ENCODE measurements around the gene DHH.
"Not testable (repeated sequence)": the region's sequence is repeated elsewhere in the genome, so short reads cannot be mapped to it uniquely, and the experiment has no call there.

Gene DHH

GRCh38 chr12:49130151-49131050, 35.8 kb upstream of the DHH start:
- Histone ChIP-seq H3K36me3 (ENCODE audit: control insufficient read depth, insufficient read depth, low read length, severe bottlenecking) (peaks cover 28% of the 10 kb centered on the region), H3K9ac (ENCODE audit: low read length) (peak overlapping the region; percentile 97), H3K4me1 (ENCODE audit: control insufficient read depth, insufficient read depth, low read length) (peaks cover 33% of the 10 kb centered on the region), H3K9me3 (ENCODE audit: control insufficient read depth, low read length) (no peaks in the 10 kb centered on the region), H3K4me3 (ENCODE audit: low read length) (peak overlapping the region; percentile 99), H3K27me3 (replicated peaks; ENCODE audit: control insufficient read depth, insufficient read depth, low read length) (no peaks in the 10 kb centered on the region)
- DNase-seq (ENCODE audit: low read depth), result peak; percentile 97

GRCh38 chr12:49129332-49130150, 34.9 kb upstream of the DHH start:
- Histone ChIP-seq H3K9me3 (ENCODE audit: control insufficient read depth, low read length) (no peaks in the 10 kb centered on the region), H3K9ac (ENCODE audit: low read length) (peak overlapping the region; percentile 97), H3K4me3 (ENCODE audit: low read length) (peak overlapping the region; percentile 99), H3K27me3 (replicated peaks; ENCODE audit: control insufficient read depth, insufficient read depth, low read length) (no peaks in the 10 kb centered on the region), H3K4me1 (ENCODE audit: control insufficient read depth, insufficient read depth, low read length) (peaks cover 33% of the 10 kb centered on the region), H3K36me3 (ENCODE audit: control insufficient read depth, insufficient read depth, low read length, severe bottlenecking) (peaks cover 28% of the 10 kb centered on the region)
- no peak for DNase-seq (ENCODE audit: low read depth)

GRCh38 chr12:49127971-49128370, 33.4 kb upstream of the DHH start:
- not testable (repeated sequence) for H3K4me3 ChIP-seq (ENCODE audit: low read length); DNase-seq (ENCODE audit: low read depth)

GRCh38 chr12:49126852-49127763, 32.5 kb upstream of the DHH start:
- no peak for DNase-seq (ENCODE audit: low read depth)
- H3K36me3 ChIP-seq (ENCODE audit: control insufficient read depth, insufficient read depth, low read length, severe bottlenecking), result peaks cover 28% of the 10 kb centered on the region
- no peak overlapping the region for H3K9ac ChIP-seq (ENCODE audit: low read length)
- H3K9me3 ChIP-seq (ENCODE audit: control insufficient read depth, low read length), result no peaks in the 10 kb centered on the region
- peaks cover 17% of the 10 kb centered on the region for H3K4me1 ChIP-seq (ENCODE audit: control insufficient read depth, insufficient read depth, low read length)
- no peaks in the 10 kb centered on the region for H3K27me3 ChIP-seq (replicated peaks; ENCODE audit: control insufficient read depth, insufficient read depth, low read length)
- no peak overlapping the region for H3K4me3 ChIP-seq (ENCODE audit: low read length)

More at GRCh38 chr12:49127971-49128370, 33.4 kb upstream of the DHH start:
- H3K27me3 ChIP-seq (replicated peaks; ENCODE audit: control insufficient read depth, insufficient read depth, low read length); H3K9me3 ChIP-seq (ENCODE audit: control insufficient read depth, low read length); H3K9ac ChIP-seq (ENCODE audit: low read length): not testable (repeated sequence)
- Histone ChIP-seq H3K36me3 (ENCODE audit: control insufficient read depth, insufficient read depth, low read length, severe bottlenecking) (peaks cover 28% of the 10 kb centered on the region), H3K4me1 (ENCODE audit: control insufficient read depth, insufficient read depth, low read length) (peaks cover 23% of the 10 kb centered on the region)

DNA sequence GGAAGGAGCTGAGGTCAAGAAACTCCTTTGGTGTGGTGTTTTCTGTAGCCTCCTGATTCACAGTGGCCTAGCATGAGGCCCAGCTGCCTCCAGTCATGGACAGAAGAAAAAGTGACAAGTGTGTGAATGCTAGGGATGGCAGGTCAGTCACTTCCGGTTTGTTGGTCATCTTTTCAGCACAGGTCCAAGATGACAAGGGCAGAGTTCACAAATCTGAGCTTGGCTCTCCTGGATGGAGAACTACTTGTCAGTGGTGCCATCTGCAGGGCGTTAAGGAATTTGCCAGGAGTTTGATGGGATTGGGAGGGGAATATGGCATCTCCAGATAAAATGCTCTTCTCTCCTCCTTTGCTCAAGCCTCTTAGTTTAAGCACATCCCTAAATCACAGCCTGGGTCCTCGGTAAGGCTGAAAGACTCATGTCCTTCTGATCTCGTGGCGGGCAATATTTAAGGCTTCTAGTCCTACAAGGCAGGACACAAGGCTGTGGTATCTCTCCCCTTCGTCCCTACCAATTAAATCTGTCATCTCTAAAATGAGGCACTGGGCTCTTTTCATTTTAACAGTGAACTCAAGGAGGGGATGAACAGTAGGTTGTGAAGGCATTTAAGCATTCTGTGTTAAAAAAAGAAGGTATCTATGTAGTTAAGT, 26.6 kb upstream of the DHH start:
- DNase-seq (ENCODE audit: low read depth), result peak; percentile 82
- H3K27me3 ChIP-seq (replicated peaks; ENCODE audit: control insufficient read depth, insufficient read depth, low read length), result no peaks in the 10 kb centered on the region
- no peaks in the 10 kb centered on the region for H3K36me3 ChIP-seq (ENCODE audit: control insufficient read depth, insufficient read depth, low read length, severe bottlenecking)

GRCh38 chr12:49111206-49111605, 16.6 kb upstream of the DHH start:
- no peaks in the 10 kb centered on the region for H3K9me3 ChIP-seq (ENCODE audit: control insufficient read depth, low read length)
- peak overlapping the region; percentile 99 for H3K9ac ChIP-seq (ENCODE audit: low read length)
- peaks cover 20% of the 10 kb centered on the region for H3K4me1 ChIP-seq (ENCODE audit: control insufficient read depth, insufficient read depth, low read length)
- H3K27me3 ChIP-seq (replicated peaks; ENCODE audit: control insufficient read depth, insufficient read depth, low read length), result no peaks in the 10 kb centered on the region
- DNase-seq (ENCODE audit: low read depth), result no peak
- peaks cover 7% of the 10 kb centered on the region for H3K36me3 ChIP-seq (ENCODE audit: control insufficient read depth, insufficient read depth, low read length, severe bottlenecking)
- H3K4me3 ChIP-seq (ENCODE audit: low read length), result peak overlapping the region; percentile 97

More for the DNA sequence above, 26.6 kb upstream of the DHH start:
- Histone ChIP-seq H3K4me1 (ENCODE audit: control insufficient read depth, insufficient read depth, low read length) (no peaks in the 10 kb centered on the region), H3K9ac (ENCODE audit: low read length) (no peak overlapping the region), H3K9me3 (ENCODE audit: control insufficient read depth, low read length) (no peaks in the 10 kb centered on the region), H3K4me3 (ENCODE audit: low read length) (no peak overlapping the region)

DNA sequence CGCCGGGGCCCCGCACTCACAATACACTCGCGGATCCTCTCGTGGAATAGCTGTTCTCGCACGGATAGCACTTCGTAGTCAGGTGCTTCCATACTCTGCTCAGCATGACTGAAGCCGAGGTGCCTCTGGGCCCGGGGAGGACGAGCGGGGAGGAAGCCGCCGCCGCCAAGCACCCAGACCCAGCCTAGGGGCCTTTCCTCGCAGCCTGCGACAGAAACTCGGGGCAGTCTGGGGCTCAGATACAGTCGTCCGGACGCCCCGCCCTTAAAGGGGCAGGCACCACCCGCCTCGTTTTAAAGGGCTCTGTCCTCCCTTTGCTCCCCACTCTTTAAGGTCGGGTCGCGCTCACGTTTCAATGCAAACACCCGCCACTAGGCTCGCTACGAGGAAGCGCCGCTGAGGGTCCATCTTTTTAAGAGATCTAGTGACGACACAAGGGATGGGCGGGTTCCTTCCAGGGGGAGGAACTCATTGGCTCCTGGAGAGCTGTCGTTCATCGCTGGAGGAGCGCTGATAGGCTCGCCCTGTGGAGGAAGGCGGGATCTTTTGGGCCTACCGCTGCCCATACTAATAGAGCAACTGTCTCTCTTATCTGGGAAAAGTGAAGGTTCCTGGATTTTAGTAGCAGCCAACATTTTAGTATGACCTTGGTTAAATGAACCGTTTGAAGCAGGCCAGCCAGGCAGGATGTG, 16.0 kb upstream of the DHH start, which contains the start of gene LMBR1L:
Gene LMBR1L, minus strand, starts transcription at position 384 of the 692 bp plus-strand sequence. Its CDS starts 292 bp downstream, at position 92.
- peak; percentile 100 for DNase-seq (ENCODE audit: low read depth)
- Histone ChIP-seq H3K9ac (ENCODE audit: low read length) (peak within 1 kb of the TSS; percentile 99), H3K4me3 (ENCODE audit: low read length) (peak within 1 kb of the TSS; percentile 97)

GRCh38 chr12:49109641-49110463, 15.3 kb upstream of the DHH start:
- no peaks in the 10 kb centered on the region for H3K9me3 ChIP-seq (ENCODE audit: control insufficient read depth, low read length)
- peak; percentile 56 for DNase-seq (ENCODE audit: low read depth)
- H3K4me3 ChIP-seq (ENCODE audit: low read length), result peak overlapping the region; percentile 97
- peak overlapping the region; percentile 99 for H3K9ac ChIP-seq (ENCODE audit: low read length)
- peaks cover 30% of the 10 kb centered on the region for H3K4me1 ChIP-seq (ENCODE audit: control insufficient read depth, insufficient read depth, low read length)
- H3K27me3 ChIP-seq (replicated peaks; ENCODE audit: control insufficient read depth, insufficient read depth, low read length), result no peaks in the 10 kb centered on the region
- peaks cover 7% of the 10 kb centered on the region for H3K36me3 ChIP-seq (ENCODE audit: control insufficient read depth, insufficient read depth, low read length, severe bottlenecking)

More for the DNA sequence above, 16.0 kb upstream of the DHH start, which contains the start of gene LMBR1L:
- Histone ChIP-seq H3K27me3 (replicated peaks; ENCODE audit: control insufficient read depth, insufficient read depth, low read length) (no peaks in the 10 kb centered on the region), H3K36me3 (ENCODE audit: control insufficient read depth, insufficient read depth, low read length, severe bottlenecking) (peaks cover 7% of the 10 kb centered on the region), H3K9me3 (ENCODE audit: control insufficient read depth, low read length) (no peaks in the 10 kb centered on the region), H3K4me1 (ENCODE audit: control insufficient read depth, insufficient read depth, low read length) (peaks cover 26% of the 10 kb centered on the region)

DNA sequence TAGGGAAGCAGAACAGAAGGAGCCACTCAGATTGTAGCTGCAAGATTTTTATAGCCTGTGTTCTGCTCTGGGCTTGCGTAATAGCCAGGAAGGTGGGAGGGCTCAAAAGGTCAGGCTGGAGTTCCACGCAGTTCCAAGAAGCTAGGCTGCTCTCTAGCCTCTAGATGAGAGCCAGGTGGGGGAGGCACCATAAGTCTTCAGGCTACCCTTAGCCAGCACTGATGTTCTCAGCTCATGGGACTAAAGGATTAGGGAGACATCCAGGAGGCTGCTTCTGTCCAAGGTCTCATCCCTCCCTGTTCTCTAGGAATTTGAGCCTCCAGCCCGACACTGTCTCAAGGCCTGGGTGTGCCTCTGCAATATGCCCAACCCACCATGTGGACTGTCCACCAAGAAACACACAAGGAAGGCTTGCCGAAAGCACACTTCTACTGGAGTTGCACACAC, 14.4 kb upstream of the DHH start:
- peak; percentile 56 for DNase-seq (ENCODE audit: low read depth)
- peaks cover 13% of the 10 kb centered on the region for H3K36me3 ChIP-seq (ENCODE audit: control insufficient read depth, insufficient read depth, low read length, severe bottlenecking)
- no peaks in the 10 kb centered on the region for H3K27me3 ChIP-seq (replicated peaks; ENCODE audit: control insufficient read depth, insufficient read depth, low read length)
- H3K9me3 ChIP-seq (ENCODE audit: control insufficient read depth, low read length), result no peaks in the 10 kb centered on the region
- peaks cover 30% of the 10 kb centered on the region for H3K4me1 ChIP-seq (ENCODE audit: control insufficient read depth, insufficient read depth, low read length)
- peak overlapping the region; percentile 97 for H3K4me3 ChIP-seq (ENCODE audit: low read length)
- H3K9ac ChIP-seq (ENCODE audit: low read length), result peak overlapping the region; percentile 99

Measured in adipocyte (in vitro differentiated cells).